Renal pelvis (tissue), 4 donors: Measurements from ENCODE around the gene INSRR. TPM values are rescaled to one million over a fixed set of nuclear protein-coding genes. Genes with fewer than 3 reads are reported as not detected.

Source experiments
- DNase-seq: peaks from one replicate; pipeline ENCODE4 v3.0.0-alpha.2; 2013
- polyA plus RNA-seq, 3 donors: library from polyadenylated mRNA; unstranded; fragments of 120-200 nt; gene quantifications; one replicate each; pipeline ENCODE4 v1.2.1, GENCODE V29; 2013; ENCODE audit not compliant: insufficient read length in 3 of 3

Gene INSRR
- polyA plus RNA-seq, 3 donors: 1.6 to 3.0 (median 2.0) TPM

GRCh38 chr1:156874572-156875340, 15.8 kb upstream of the INSRR start:
- no peak for DNase-seq

- DNase-seq: no peak
Measured at GRCh38 chr1:156874142-156874541, 15.2 kb upstream of the INSRR start.

GRCh38 chr1:156873659-156874058, 14.7 kb upstream of the INSRR start:
- no peak for DNase-seq

- no peak for DNase-seq
Measured at GRCh38 chr1:156869455-156869854, 10.5 kb upstream of the INSRR start.

GRCh38 chr1:156868341-156868740, 9.4 kb upstream of the INSRR start:
- no peak for DNase-seq

GRCh38 chr1:156866249-156866909, 7.5 kb upstream of the INSRR start:
- DNase-seq: no peak

GRCh38 chr1:156865865-156866248, 6.9 kb upstream of the INSRR start:
- DNase-seq: no peak

GRCh38 chr1:156865258-156865657, 6.3 kb upstream of the INSRR start:
- no peak for DNase-seq

- no peak for DNase-seq
Measured at GRCh38 chr1:156864796-156865195, 5.9 kb upstream of the INSRR start.

GRCh38 chr1:156863631-156864030, 4.7 kb upstream of the INSRR start:
- no peak for DNase-seq

GRCh38 chr1:156862997-156863599, 4.2 kb upstream of the INSRR start:
- no peak for DNase-seq

GRCh38 chr1:156862584-156862983, 3.7 kb upstream of the INSRR start:
- no peak for DNase-seq

- DNase-seq: peak; percentile 45
Measured at GRCh38 chr1:156860628-156861423, 1.9 kb upstream of the INSRR start, which contains the start of gene NTRK1. NTRK1 (plus strand) TSS chr1:156860865; CDS start chr1:156860935, 70 bp downstream.

- DNase-seq: no peak
Measured at GRCh38 chr1:156860113-156860627, 1.3 kb upstream of the INSRR start.

- DNase-seq: no peak
Measured at GRCh38 chr1:156859523-156860112, 701 bp upstream of the INSRR start.

- DNase-seq: no peak
Measured at GRCh38 chr1:156858555-156858956, 361 bp downstream of the INSRR start.

- no peak for DNase-seq
Measured at GRCh38 chr1:156857532-156857931, 1.4 kb downstream of the INSRR start.

- DNase-seq: no peak
Measured at GRCh38 chr1:156856282-156856785, 2.6 kb downstream of the INSRR start.

GRCh38 chr1:156854634-156855033, 4.3 kb downstream of the INSRR start:
- DNase-seq: no peak

GRCh38 chr1:156853761-156854160, 5.2 kb downstream of the INSRR start:
- DNase-seq: no peak

- peak; percentile 79 for DNase-seq
Measured at GRCh38 chr1:156852418-156852874, 6.5 kb downstream of the INSRR start.
